GM12878 (cell line): ENCODE results near the gene ITSN1. TPM values are rescaled to one million over a fixed set of nuclear protein-coding genes. Genes with fewer than 3 reads are reported as not detected.

Experiments
- ATAC-seq: fragments of 200-7000 bp; cut with Tn5 transposase; 3 replicates; pipeline ENCODE4 v1.9.1; 2020; ENCODE audit warnings: mild to moderate bottlenecking, moderate library complexity
- BruUV-seq: library from RNA; stranded (reverse); fragments of 400-500 nt; replicated peaks from 2 replicates; lab custom pipeline; 2021; lab: Mats Ljungman, UMichigan
- CTCF ChIA-PET: fragments of 300-600 bp; sonication (Branson Sonifier 250); formaldehyde crosslinking; extraction: SDS; loops from one replicate; lab custom pipeline; 2021; ENCODE audit warnings: inconsistent platforms; lab: Yijun Ruan, JAX
- POLR2A ChIA-PET: fragments of 350-600 bp; formaldehyde crosslinking; extraction: SDS; loops from one replicate; lab custom pipeline; 2021; ENCODE audit warnings: inconsistent platforms; lab: Charles Lee
- RAD21 ChIA-PET: fragments of 300-600 bp; sonication (Branson Sonifier 250); formaldehyde crosslinking; loops from one replicate; lab custom pipeline; 2023; ENCODE audit warnings: antibody characterized with exemption; ENCODE audit not compliant: unreplicated experiment; lab: Charles Lee
- SMC1A ChIA-PET: fragments of 300-600 bp; sonication (Branson Sonifier 250); formaldehyde crosslinking; loops from one replicate; lab custom pipeline; 2023; ENCODE audit not compliant: unreplicated experiment, uncharacterized antibody; lab: Charles Lee
- DNase-seq: peaks from one replicate; pipeline ENCODE4 v3.0.0-alpha.2; 2011; ENCODE audit warnings: low read depth, low spot score
- FAIRE-seq: peaks from 3 replicates; lab custom pipeline; 2011; peaks lifted over from hg19 to GRCh38; lab: Jason Lieb, UNC
- H2AFZ ChIP-seq: 2 replicates; pipeline ENCODE4 v1.6.0; 2011; ENCODE audit warnings: low read depth, low read length, control low read depth; ENCODE audit not compliant: control insufficient read depth
- H3K27ac ChIP-seq: 2 replicates; pipeline ENCODE4 v1.5.1; 2011; ENCODE audit warnings: control low read depth; ENCODE audit not compliant: control insufficient read depth, insufficient read depth
- H3K27me3 ChIP-seq, 2 experiments: replicated peaks in 1 of 2; 2 replicates each; pipeline versions ENCODE4 v1.6.0 to v1.6.1; 2011; ENCODE audit warnings: low read length in 1 of 2; ENCODE audit not compliant: control insufficient read depth in 2 of 2, insufficient read depth in 2 of 2
- H3K36me3 ChIP-seq, 2 experiments: 2 replicates each; pipeline ENCODE4 v1.5.1; 2011; ENCODE audit warnings: low read length in 1 of 2; ENCODE audit not compliant: control insufficient read depth in 2 of 2, insufficient read depth in 2 of 2
- H3K4me1 ChIP-seq: 2 replicates; pipeline ENCODE4 v1.6.1; 2011; ENCODE audit warnings: mild to moderate bottlenecking, low read length, moderate library complexity, mixed read lengths; ENCODE audit not compliant: control insufficient read depth, insufficient read depth
- H3K4me2 ChIP-seq: 2 replicates; pipeline ENCODE4 v1.6.0; 2011; ENCODE audit warnings: control low read depth; ENCODE audit not compliant: control insufficient read depth, insufficient read depth
- H3K4me3 ChIP-seq: fragments of 200-600 bp; sonication (generic); 2 replicates; pipeline ENCODE4 v1.5.1; 2016
- H3K79me2 ChIP-seq: 2 replicates; pipeline ENCODE4 v1.6.0; 2011; ENCODE audit warnings: low read length; ENCODE audit not compliant: control insufficient read depth, insufficient read depth
- H3K9ac ChIP-seq: 2 replicates; pipeline ENCODE4 v1.8.0; 2011; ENCODE audit warnings: low read length, control low read depth, mixed read lengths; ENCODE audit not compliant: control insufficient read depth, insufficient read depth
- H3K9me3 ChIP-seq: replicated peaks from 3 replicates; pipeline ENCODE4 v1.5.1; 2011; ENCODE audit warnings: mild to moderate bottlenecking, low read length; ENCODE audit not compliant: control insufficient read depth, insufficient read depth
- H4K20me1 ChIP-seq: 2 replicates; pipeline ENCODE4 v1.6.0; 2011; ENCODE audit not compliant: control insufficient read depth, insufficient read depth
- ATF7 ChIP-seq: fragments of 450-650 bp; IDR thresholded peaks from 2 replicates; pipeline ENCODE4 v1.6.1; 2016; ENCODE audit warnings: low read depth, mild to moderate bottlenecking
- BHLHE40 ChIP-seq, 2 experiments: fragments of 450-650 bp in 1 of 2; IDR thresholded peaks; 2 replicates each; pipeline ENCODE4 v1.6.1; 2011 to 2017; ENCODE audit warnings: low read depth in 2 of 2, borderline replicate concordance in 1 of 2, improper control_type of control experiment in 1 of 2, low read length in 1 of 2, mild to moderate bottlenecking in 1 of 2
- BMI1 ChIP-seq: fragments of 450-650 bp; IDR thresholded peaks from 2 replicates; pipeline ENCODE4 v1.6.1; 2016; ENCODE audit warnings: mild to moderate bottlenecking, moderate library complexity, borderline replicate concordance
- CEBPB ChIP-seq, 2 experiments: fragments of 150-350 bp in 1 of 2; IDR thresholded peaks; 2 replicates each; pipeline ENCODE4 v1.6.1; 2012 to 2014; ENCODE audit warnings: low read depth in 2 of 2, low read length in 2 of 2, borderline replicate concordance in 1 of 2, inconsistent platforms in 1 of 2
- EGR1 ChIP-seq, 2 experiments: IDR thresholded peaks; 1 replicate in 1 of 2; 2 replicates in 1 of 2; pipeline ENCODE4 v1.6.1; 2011 to 2012; ENCODE audit warnings: low read depth in 2 of 2, low read length in 2 of 2, borderline replicate concordance in 1 of 2, mild to moderate bottlenecking in 1 of 2, moderate library complexity in 1 of 2
- ELK1 ChIP-seq: IDR thresholded peaks from 2 replicates; pipeline ENCODE4 v1.6.1; 2012; ENCODE audit warnings: low read depth, low read length, improper control_type of control experiment
- ETV6 ChIP-seq, 2 experiments: fragments of 450-650 bp in 1 of 2; IDR thresholded peaks in 1 of 2; conservative IDR thresholded peaks in 1 of 2; 2 replicates each; pipeline ENCODE4 v1.6.1; 2014; ENCODE audit warnings: antibody characterized with exemption in 1 of 2, borderline replicate concordance in 1 of 2, low read depth in 1 of 2, mild to moderate bottlenecking in 1 of 2, moderate library complexity in 1 of 2
- EZH2 ChIP-seq: IDR thresholded peaks from 2 replicates; pipeline ENCODE4 v1.6.1; 2012; ENCODE audit warnings: low read depth, mild to moderate bottlenecking, control low read depth, inconsistent platforms, low read length, borderline replicate concordance; ENCODE audit not compliant: control insufficient read depth
- FOS ChIP-seq: IDR thresholded peaks from 3 replicates; pipeline ENCODE4 v1.6.1; 2011; ENCODE audit warnings: borderline replicate concordance; ENCODE audit not compliant: insufficient read length; ENCODE audit errors: extremely low read depth
- NFIC ChIP-seq: IDR thresholded peaks from 2 replicates; pipeline ENCODE4 v1.6.1; 2012; ENCODE audit warnings: low read depth, mild to moderate bottlenecking, inconsistent platforms, low read length, moderate library complexity
- SMAD1 ChIP-seq: fragments of 450-650 bp; IDR thresholded peaks from 2 replicates; pipeline ENCODE4 v1.6.1; 2018; ENCODE audit warnings: mild to moderate bottlenecking, low read depth; ENCODE audit not compliant: partially characterized antibody
- YBX1 ChIP-seq: fragments of 450-650 bp; IDR thresholded peaks from 2 replicates; pipeline ENCODE4 v1.6.1; 2016; ENCODE audit warnings: antibody characterized with exemption
- WGBS: methylation state at CpG from one replicate; pipeline ENCODE4 v1.1.6; 2016; ENCODE audit warnings: low lambda C conversion rate; ENCODE audit not compliant: insufficient replicate concordance, insufficient coverage; ENCODE audit errors: missing lambda C conversion rate; 5-methylcytosine and 5-hydroxymethylcytosine counted together
- in situ Hi-C: fragments of 300-500 bp; cut with MboI; formaldehyde crosslinking; loops from 9 replicates; pipeline ENCODE4 v1.14.3; 2018; ENCODE audit warnings: mixed read lengths
- intact Hi-C: fragments of 100-400 bp; cut with micrococcal nuclease; formaldehyde crosslinking; loops from one replicate; pipeline ENCODE4 v1.14.2; 2022; ENCODE audit not compliant: unreplicated experiment
- polyA plus RNA-seq, 11 experiments: library from polyadenylated mRNA; depleted of rRNA in 4 of 11; unstranded in 6 of 11; stranded (reverse) in 5 of 11; fragments of >200 nt; fragmentation: Nextera tagmentation in 4 of 11; fragmentation: Illumina TruSeq in 1 of 11; extraction: Ambion mirVana in 4 of 11; extraction: Trizol in 1 of 11; gene quantifications; 1 replicate in 1 of 11; 2 replicates in 10 of 11; pipeline versions ENCODE4 v1.2.1 to v1.2.3, GENCODE V29; 2011 to 2016; ENCODE audit warnings: inconsistent platforms in 2 of 11, missing spikeins in 2 of 11, low read depth in 1 of 11
- total RNA-seq, 4 experiments: library from RNA; depleted of rRNA in 3 of 4; stranded (reverse); fragments of >200 nt in 3 of 4; fragmentation: Illumina TruSeq in 1 of 4; extraction: Trizol in 1 of 4; gene quantifications; 2 replicates each; pipeline versions ENCODE4 v1.2.1 to v1.2.3, GENCODE V29; 2013 to 2021
- TF ChIP-seq, protein P1 (sequence below): fragments of 450-650 bp; formaldehyde crosslinking; IDR thresholded peaks from 2 replicates; pipeline ENCODE4 v1.4.0; 2022; ENCODE audit warnings: mild to moderate bottlenecking, moderate library complexity
- TF ChIP-seq, protein P2 (sequence below): fragments of 450-650 bp; formaldehyde crosslinking; IDR thresholded peaks from 2 replicates; pipeline ENCODE4 v1.4.0; 2020; ENCODE audit warnings: mild to moderate bottlenecking, moderate library complexity

ITSN1 gene
- total and polyA plus RNA-seq, 10 of the 15 experiments (the other 5 are each of a cell fraction or from before 2014, with no cell fraction given), result 0.89 to 10.6 (median 4.8) TPM

DNA sequence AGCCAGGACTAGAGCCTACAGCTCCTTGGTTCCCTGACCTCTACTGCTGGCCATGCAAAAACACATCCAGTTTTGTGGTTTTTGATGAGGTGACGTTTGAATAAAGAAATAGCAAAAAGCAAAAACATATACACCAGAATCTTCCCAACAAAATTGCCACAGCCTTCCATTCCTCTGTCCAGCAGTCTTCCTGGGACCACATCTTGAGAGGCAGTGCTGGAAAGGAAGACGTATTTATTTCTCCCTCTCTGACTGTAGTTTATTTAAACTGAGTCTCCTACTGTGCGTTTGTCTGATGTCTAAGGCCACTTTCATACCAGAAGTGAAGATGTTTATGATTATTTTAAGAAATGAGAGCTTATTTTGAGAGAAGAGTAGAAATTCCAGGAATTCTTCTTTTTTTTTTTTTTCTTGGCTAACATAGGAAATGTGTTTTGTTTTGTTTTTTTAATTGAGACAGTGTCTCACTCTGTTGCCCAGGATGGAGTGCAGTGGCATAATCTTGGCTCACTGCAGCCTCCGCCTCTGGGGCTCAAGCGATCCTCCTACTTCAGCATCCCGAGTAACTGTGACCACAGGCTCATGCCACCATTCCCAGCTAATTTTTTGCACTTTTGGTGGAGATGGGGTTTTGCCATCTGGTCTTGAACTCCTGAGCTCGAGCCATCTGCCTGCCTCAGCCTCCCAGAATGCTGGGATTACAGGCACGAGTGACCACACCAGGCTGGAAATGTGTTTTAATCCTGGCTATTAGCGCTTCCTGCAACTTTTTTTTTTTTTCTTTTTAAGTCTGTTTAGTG lies 118.5 kb downstream of the ITSN1 start:
- H3K4me2 ChIP-seq, result no peak overlapping the region
- ChIA-PET POLR2A (no interaction called here), SMC1A (interaction anchor here (0.7 to 1.1 kb wide), 2 partner anchors 15 to 21 kb away, joined by 3 read pairs; no protein-coding TSS in a partner anchor), RAD21 (no interaction called here), CTCF (no interaction called here)
- 44% methylated on average over 9 of the region's 9 CpGs for WGBS
- intact Hi-C loops, result no loop called here
- no peaks in the 10 kb centered on the region for H3K4me1 ChIP-seq
- no peaks in the 10 kb centered on the region for H3K79me2 ChIP-seq
- H3K9ac ChIP-seq, result no peak overlapping the region
- FAIRE-seq, result no peak
- DNase-seq, result no peak
- no peaks in the 10 kb centered on the region for H3K36me3 ChIP-seq
- no peak for ATAC-seq
- no peaks in the 10 kb centered on the region for H3K9me3 ChIP-seq
- H3K27ac ChIP-seq, result no peak overlapping the region
- no peak overlapping the region for H3K4me3 ChIP-seq
- BruUV-seq, result no TSS peak
- H2AFZ ChIP-seq, result no peak overlapping the region
- no peaks in the 10 kb centered on the region for H3K27me3 ChIP-seq
- no peaks in the 10 kb centered on the region for H4K20me1 ChIP-seq
- in situ Hi-C loops, result no loop called here
- TF ChIP-seq SMAD1 (no peak), YBX1 (no peak), ATF7 (no peak), BMI1 (no peak), FOS (no peak), ETV6 (conservative IDR thresholded peaks at IDR 0.05 in 1 of 2, IDR thresholded peaks at IDR 0.05 in 1 of 2; ENCODE audit: borderline replicate concordance in 1 of 2, low read depth in 1 of 2) (no peak), EGR1 (IDR thresholded peaks at IDR 0.05; ENCODE audit: borderline replicate concordance in 1 of 2, low read depth in 2 of 2, low read length in 2 of 2) (no peak), EZH2 (no peak), NFIC (no peak), ELK1 (no peak), CEBPB (IDR thresholded peaks at IDR 0.05; ENCODE audit: borderline replicate concordance in 1 of 2, low read depth in 2 of 2, low read length in 2 of 2) (no peak), BHLHE40 (IDR thresholded peaks at IDR 0.05; ENCODE audit: borderline replicate concordance in 1 of 2, low read depth in 2 of 2, low read length in 1 of 2) (no peak)
- TF ChIP-seq, protein P1, sequence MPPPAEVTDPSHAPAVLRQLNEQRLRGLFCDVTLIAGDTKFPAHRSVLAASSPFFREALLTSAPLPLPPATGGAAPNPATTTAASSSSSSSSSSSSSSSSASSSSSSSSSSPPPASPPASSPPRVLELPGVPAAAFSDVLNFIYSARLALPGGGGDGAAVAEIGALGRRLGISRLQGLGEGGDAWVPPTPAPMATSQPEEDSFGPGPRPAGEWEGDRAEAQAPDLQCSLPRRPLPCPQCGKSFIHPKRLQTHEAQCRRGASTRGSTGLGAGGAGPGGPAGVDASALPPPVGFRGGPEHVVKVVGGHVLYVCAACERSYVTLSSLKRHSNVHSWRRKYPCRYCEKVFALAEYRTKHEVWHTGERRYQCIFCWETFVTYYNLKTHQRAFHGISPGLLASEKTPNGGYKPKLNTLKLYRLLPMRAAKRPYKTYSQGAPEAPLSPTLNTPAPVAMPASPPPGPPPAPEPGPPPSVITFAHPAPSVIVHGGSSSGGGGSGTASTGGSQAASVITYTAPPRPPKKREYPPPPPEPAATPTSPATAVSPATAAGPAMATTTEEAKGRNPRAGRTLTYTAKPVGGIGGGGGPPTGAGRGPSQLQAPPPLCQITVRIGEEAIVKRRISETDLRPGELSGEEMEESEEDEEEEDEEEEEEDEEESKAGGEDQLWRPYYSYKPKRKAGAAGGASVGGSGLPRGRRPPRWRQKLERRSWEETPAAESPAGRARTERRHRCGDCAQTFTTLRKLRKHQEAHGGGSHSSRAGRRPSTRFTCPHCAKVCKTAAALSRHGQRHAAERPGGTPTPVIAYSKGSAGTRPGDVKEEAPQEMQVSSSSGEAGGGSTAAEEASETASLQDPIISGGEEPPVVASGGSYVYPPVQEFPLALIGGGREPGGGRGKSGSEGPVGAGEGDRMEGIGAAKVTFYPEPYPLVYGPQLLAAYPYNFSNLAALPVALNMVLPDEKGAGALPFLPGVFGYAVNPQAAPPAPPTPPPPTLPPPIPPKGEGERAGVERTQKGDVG, result no peak
- TF ChIP-seq, protein P2, sequence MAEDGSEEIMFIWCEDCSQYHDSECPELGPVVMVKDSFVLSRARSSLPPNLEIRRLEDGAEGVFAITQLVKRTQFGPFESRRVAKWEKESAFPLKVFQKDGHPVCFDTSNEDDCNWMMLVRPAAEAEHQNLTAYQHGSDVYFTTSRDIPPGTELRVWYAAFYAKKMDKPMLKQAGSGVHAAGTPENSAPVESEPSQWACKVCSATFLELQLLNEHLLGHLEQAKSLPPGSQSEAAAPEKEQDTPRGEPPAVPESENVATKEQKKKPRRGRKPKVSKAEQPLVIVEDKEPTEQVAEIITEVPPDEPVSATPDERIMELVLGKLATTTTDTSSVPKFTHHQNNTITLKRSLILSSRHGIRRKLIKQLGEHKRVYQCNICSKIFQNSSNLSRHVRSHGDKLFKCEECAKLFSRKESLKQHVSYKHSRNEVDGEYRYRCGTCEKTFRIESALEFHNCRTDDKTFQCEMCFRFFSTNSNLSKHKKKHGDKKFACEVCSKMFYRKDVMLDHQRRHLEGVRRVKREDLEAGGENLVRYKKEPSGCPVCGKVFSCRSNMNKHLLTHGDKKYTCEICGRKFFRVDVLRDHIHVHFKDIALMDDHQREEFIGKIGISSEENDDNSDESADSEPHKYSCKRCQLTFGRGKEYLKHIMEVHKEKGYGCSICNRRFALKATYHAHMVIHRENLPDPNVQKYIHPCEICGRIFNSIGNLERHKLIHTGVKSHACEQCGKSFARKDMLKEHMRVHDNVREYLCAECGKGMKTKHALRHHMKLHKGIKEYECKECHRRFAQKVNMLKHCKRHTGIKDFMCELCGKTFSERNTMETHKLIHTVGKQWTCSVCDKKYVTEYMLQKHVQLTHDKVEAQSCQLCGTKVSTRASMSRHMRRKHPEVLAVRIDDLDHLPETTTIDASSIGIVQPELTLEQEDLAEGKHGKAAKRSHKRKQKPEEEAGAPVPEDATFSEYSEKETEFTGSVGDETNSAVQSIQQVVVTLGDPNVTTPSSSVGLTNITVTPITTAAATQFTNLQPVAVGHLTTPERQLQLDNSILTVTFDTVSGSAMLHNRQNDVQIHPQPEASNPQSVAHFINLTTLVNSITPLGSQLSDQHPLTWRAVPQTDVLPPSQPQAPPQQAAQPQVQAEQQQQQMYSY (CRISPR knock-in tag), result no peak
